HEK293 (cell line): ENCODE data around the gene DCST1.
A peak's percentile ranks its signal among the peaks of the same experiment; 100 is the strongest.

Experiments
- BCL11B ChIP-seq: fragments of 450-650 bp; formaldehyde crosslinking; IDR thresholded peaks from 2 replicates; pipeline ENCODE4 v1.5.1; 2016; ENCODE audit warnings: low read depth, missing biosample characterization, missing genetic modification characterization
- EGR2 ChIP-seq: fragments of 450-650 bp; formaldehyde crosslinking; IDR thresholded peaks from 2 replicates; pipeline ENCODE4 v1.5.1; 2016; ENCODE audit warnings: low read depth, missing biosample characterization, missing genetic modification characterization
- GFI1B ChIP-seq: fragments of 450-650 bp; formaldehyde crosslinking; IDR thresholded peaks from 2 replicates; pipeline ENCODE4 v1.5.1; 2016; ENCODE audit warnings: missing biosample characterization, missing genetic modification characterization
- GLI4 ChIP-seq: fragments of 450-650 bp; formaldehyde crosslinking; IDR thresholded peaks from 2 replicates; pipeline ENCODE4 v1.5.1; 2016; ENCODE audit warnings: missing biosample characterization, missing genetic modification characterization
- HOXA7 ChIP-seq: sonication (generic); formaldehyde crosslinking; IDR thresholded peaks from 2 replicates; pipeline ENCODE4 v1.8.1; 2022; ENCODE audit warnings: missing genetic modification reagents, borderline replicate concordance
- HOXD13 ChIP-seq: sonication (generic); formaldehyde crosslinking; IDR thresholded peaks from 2 replicates; pipeline ENCODE4 v1.8.0; 2022; ENCODE audit warnings: missing genetic modification reagents, borderline replicate concordance
- SCRT2 ChIP-seq: fragments of 450-650 bp; formaldehyde crosslinking; IDR thresholded peaks from 2 replicates; pipeline ENCODE4 v1.5.1; 2016; ENCODE audit warnings: missing biosample characterization, missing genetic modification characterization
- TRIM28 ChIP-seq: IDR thresholded peaks from 2 replicates; pipeline ENCODE4 v1.6.1; 2011; ENCODE audit warnings: low read length, control low read depth, borderline replicate concordance
- WT1 ChIP-seq: fragments of 450-650 bp; formaldehyde crosslinking; IDR thresholded peaks from 2 replicates; pipeline ENCODE4 v1.5.1; 2016; ENCODE audit warnings: missing biosample characterization, missing genetic modification characterization
- ZBTB17 ChIP-seq: fragments of 450-650 bp; formaldehyde crosslinking; IDR thresholded peaks from 2 replicates; pipeline ENCODE4 v1.5.1; 2016; ENCODE audit warnings: missing biosample characterization, missing genetic modification characterization
- ZBTB8A ChIP-seq: fragments of 450-650 bp; formaldehyde crosslinking; IDR thresholded peaks from 2 replicates; pipeline ENCODE4 v1.5.1; 2016; ENCODE audit warnings: missing biosample characterization, missing genetic modification characterization
- ZEB2 ChIP-seq: fragments of 450-650 bp; formaldehyde crosslinking; IDR thresholded peaks from 2 replicates; pipeline ENCODE4 v1.5.1; 2016; ENCODE audit warnings: missing biosample characterization, missing genetic modification characterization
- ZNF10 ChIP-seq: fragments of 450-650 bp; formaldehyde crosslinking; IDR thresholded peaks from 2 replicates; pipeline ENCODE4 v1.5.1; 2017; ENCODE audit warnings: missing biosample characterization, missing genetic modification characterization
- ZNF146 ChIP-seq: fragments of 450-650 bp; formaldehyde crosslinking; IDR thresholded peaks from 2 replicates; pipeline ENCODE4 v1.5.1; 2016; ENCODE audit warnings: missing biosample characterization, missing genetic modification characterization
- ZNF184 ChIP-seq: fragments of 450-650 bp; IDR thresholded peaks from 2 replicates; pipeline ENCODE4 v1.5.1; 2018; ENCODE audit warnings: missing biosample characterization, mild to moderate bottlenecking, missing genetic modification characterization
- ZNF221 ChIP-seq: fragments of 450-650 bp; formaldehyde crosslinking; IDR thresholded peaks from 2 replicates; pipeline ENCODE4 v1.5.1; 2017; ENCODE audit warnings: missing biosample characterization, missing genetic modification characterization, borderline replicate concordance
- ZNF23 ChIP-seq: fragments of 450-650 bp; formaldehyde crosslinking; IDR thresholded peaks from 2 replicates; pipeline ENCODE4 v1.5.1; 2016; ENCODE audit warnings: missing biosample characterization, missing genetic modification characterization, borderline replicate concordance
- ZNF394 ChIP-seq: fragments of 450-650 bp; formaldehyde crosslinking; IDR thresholded peaks from 2 replicates; pipeline ENCODE4 v1.5.1; 2016; ENCODE audit warnings: missing biosample characterization, missing genetic modification characterization, mild to moderate bottlenecking, moderate library complexity, borderline replicate concordance
- ZNF416 ChIP-seq: fragments of 450-650 bp; formaldehyde crosslinking; IDR thresholded peaks from 2 replicates; pipeline ENCODE4 v1.5.1; 2016; ENCODE audit warnings: missing biosample characterization, missing genetic modification characterization
- ZNF473 ChIP-seq: fragments of 450-650 bp; formaldehyde crosslinking; IDR thresholded peaks from 2 replicates; pipeline ENCODE4 v1.5.1; 2017; ENCODE audit warnings: missing biosample characterization, missing genetic modification characterization
- ZNF510 ChIP-seq: fragments of 450-650 bp; formaldehyde crosslinking; IDR thresholded peaks from 2 replicates; pipeline ENCODE4 v1.5.1; 2018; ENCODE audit warnings: mild to moderate bottlenecking, missing genetic modification characterization, missing biosample characterization; ENCODE audit not compliant: insufficient replicate concordance
- ZNF529 ChIP-seq: fragments of 450-650 bp; formaldehyde crosslinking; IDR thresholded peaks from 2 replicates; pipeline ENCODE4 v1.5.1; 2017; ENCODE audit warnings: missing genetic modification characterization, missing biosample characterization; ENCODE audit not compliant: insufficient replicate concordance
- ZNF530 ChIP-seq: fragments of 450-650 bp; formaldehyde crosslinking; IDR thresholded peaks from 2 replicates; pipeline ENCODE4 v1.5.1; 2016; ENCODE audit warnings: low read depth, missing biosample characterization, missing genetic modification characterization
- ZNF558 ChIP-seq: fragments of 450-650 bp; formaldehyde crosslinking; IDR thresholded peaks from 2 replicates; pipeline ENCODE4 v1.5.1; 2016; ENCODE audit warnings: missing biosample characterization, missing genetic modification characterization
- ZNF596 ChIP-seq: fragments of 450-650 bp; IDR thresholded peaks from 2 replicates; pipeline ENCODE4 v1.5.0; 2018; ENCODE audit warnings: missing biosample characterization, mild to moderate bottlenecking, missing genetic modification characterization, moderate library complexity
- ZNF629 ChIP-seq: fragments of 450-650 bp; formaldehyde crosslinking; IDR thresholded peaks from 2 replicates; pipeline ENCODE4 v1.5.1; 2017; ENCODE audit warnings: missing biosample characterization, missing genetic modification characterization
- ZSCAN30 ChIP-seq: fragments of 450-650 bp; IDR thresholded peaks from 2 replicates; pipeline ENCODE4 v1.5.1; 2018; ENCODE audit warnings: missing biosample characterization, mild to moderate bottlenecking, missing genetic modification characterization, moderate library complexity
- ZXDB ChIP-seq: fragments of 450-650 bp; formaldehyde crosslinking; IDR thresholded peaks from 2 replicates; pipeline ENCODE4 v1.5.1; 2016; ENCODE audit warnings: missing biosample characterization, missing genetic modification characterization
- TF ChIP-seq, protein P1 (sequence below): fragments of 450-650 bp; formaldehyde crosslinking; IDR thresholded peaks from 2 replicates; pipeline ENCODE4 v1.5.1; 2016; ENCODE audit warnings: missing biosample characterization, missing genetic modification characterization
- TF ChIP-seq, protein P2 (sequence below): fragments of 450-650 bp; formaldehyde crosslinking; IDR thresholded peaks from 2 replicates; pipeline ENCODE4 v1.5.1; 2016; ENCODE audit warnings: missing biosample characterization, missing genetic modification characterization
- TF ChIP-seq, protein P3 (sequence below): fragments of 450-650 bp; formaldehyde crosslinking; IDR thresholded peaks from 2 replicates; pipeline ENCODE4 v1.5.1; 2016; ENCODE audit warnings: missing biosample characterization, missing genetic modification characterization
- TF ChIP-seq, protein P4 (sequence below): fragments of 450-650 bp; formaldehyde crosslinking; IDR thresholded peaks from 2 replicates; pipeline ENCODE4 v1.5.1; 2017; ENCODE audit warnings: missing biosample characterization, missing genetic modification characterization
- TF ChIP-seq, protein P5 (sequence below): IDR thresholded peaks from 2 replicates; pipeline ENCODE4 v1.6.1; 2011; ENCODE audit warnings: mild to moderate bottlenecking, low read depth, low read length, borderline replicate concordance

The DCST1 gene

DNA sequence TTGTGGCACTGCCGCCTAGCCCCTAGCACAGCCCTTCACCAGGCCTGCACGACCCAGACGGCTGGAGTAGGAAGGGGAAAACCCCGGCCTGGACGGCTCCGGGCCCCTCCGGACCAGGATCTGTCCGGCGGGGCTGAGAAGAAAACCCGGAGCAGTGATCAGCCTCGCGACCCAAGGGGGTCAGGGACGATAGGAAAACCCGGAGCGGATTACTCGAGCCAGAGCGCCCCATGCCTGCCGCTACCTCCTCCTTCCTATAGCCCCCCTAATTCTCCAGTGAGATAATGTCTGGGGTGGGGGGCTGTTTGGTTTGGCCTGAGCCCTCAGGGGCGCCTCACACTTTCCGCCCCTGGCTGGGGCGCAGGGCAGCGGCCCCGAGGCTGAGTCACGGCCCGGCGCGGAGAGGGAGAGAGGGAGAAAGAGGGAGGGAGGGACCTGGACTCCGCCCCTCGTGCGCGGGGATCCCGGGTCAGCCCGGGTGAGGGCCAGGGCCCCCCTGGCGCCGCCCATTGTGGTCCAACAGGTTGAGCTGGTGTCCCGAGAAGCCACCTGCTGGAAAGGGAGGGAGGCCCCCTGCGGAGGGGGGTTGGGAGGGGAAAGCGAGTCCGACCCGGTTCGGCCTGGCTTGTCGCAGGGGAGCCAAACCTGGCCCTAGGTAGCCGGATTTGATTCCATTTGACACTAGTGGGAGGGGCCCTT, 32.7 kb upstream of the DCST1 start (continued):
- TF ChIP-seq ZNF473 (no peak), ZNF23 (tag by site-specific recombination) (no peak), HOXD13 (CRISPR knock-in tag) (no peak), ZNF221 (tag by site-specific recombination) (no peak), ZEB2 (peak; percentile 98), ZNF529 (tag by site-specific recombination) (no peak), ZNF510 (no peak), ZXDB (tag by site-specific recombination) (peak; percentile 100), ZNF146 (tag by site-specific recombination) (peak; percentile 71), ZNF530 (no peak), ZNF558 (tag by site-specific recombination) (peak; percentile 68), WT1 (tag by site-specific recombination) (peak; percentile 93), ZNF394 (tag by site-specific recombination) (peak; percentile 72), ZNF184 (tag by site-specific recombination) (peak; percentile 94), ZNF416 (no peak), EGR2 (peak; percentile 51; the same call in 1 of the 2 replicates), GFI1B (tag by site-specific recombination) (peak; percentile 45; the same call in 1 of the 2 replicates), ZNF596 (tag by site-specific recombination) (no peak), ZNF629 (tag by site-specific recombination) (peak; percentile 88), ZNF10 (tag by site-specific recombination) (peak; percentile 43; the same call in 1 of the 2 replicates), ZBTB17 (tag by site-specific recombination) (peak; percentile 96), GLI4 (tag by site-specific recombination) (peak; percentile 63; the same call in 1 of the 2 replicates), HOXA7 (CRISPR knock-in tag) (no peak), BCL11B (tag by site-specific recombination) (peak; percentile 96), ZBTB8A (tag by site-specific recombination) (peak; percentile 96), SCRT2 (tag by site-specific recombination) (peak; percentile 100), TRIM28 (peak; percentile 61; the same call in 1 of the 2 replicates), ZSCAN30 (tag by site-specific recombination) (peak; percentile 90)
- TF ChIP-seq, protein P1, sequence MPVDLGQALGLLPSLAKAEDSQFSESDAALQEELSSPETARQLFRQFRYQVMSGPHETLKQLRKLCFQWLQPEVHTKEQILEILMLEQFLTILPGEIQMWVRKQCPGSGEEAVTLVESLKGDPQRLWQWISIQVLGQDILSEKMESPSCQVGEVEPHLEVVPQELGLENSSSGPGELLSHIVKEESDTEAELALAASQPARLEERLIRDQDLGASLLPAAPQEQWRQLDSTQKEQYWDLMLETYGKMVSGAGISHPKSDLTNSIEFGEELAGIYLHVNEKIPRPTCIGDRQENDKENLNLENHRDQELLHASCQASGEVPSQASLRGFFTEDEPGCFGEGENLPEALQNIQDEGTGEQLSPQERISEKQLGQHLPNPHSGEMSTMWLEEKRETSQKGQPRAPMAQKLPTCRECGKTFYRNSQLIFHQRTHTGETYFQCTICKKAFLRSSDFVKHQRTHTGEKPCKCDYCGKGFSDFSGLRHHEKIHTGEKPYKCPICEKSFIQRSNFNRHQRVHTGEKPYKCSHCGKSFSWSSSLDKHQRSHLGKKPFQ (tag by site-specific recombination) = peak; percentile 60; the same call in 1 of the 2 replicates
- TF ChIP-seq, protein P2, sequence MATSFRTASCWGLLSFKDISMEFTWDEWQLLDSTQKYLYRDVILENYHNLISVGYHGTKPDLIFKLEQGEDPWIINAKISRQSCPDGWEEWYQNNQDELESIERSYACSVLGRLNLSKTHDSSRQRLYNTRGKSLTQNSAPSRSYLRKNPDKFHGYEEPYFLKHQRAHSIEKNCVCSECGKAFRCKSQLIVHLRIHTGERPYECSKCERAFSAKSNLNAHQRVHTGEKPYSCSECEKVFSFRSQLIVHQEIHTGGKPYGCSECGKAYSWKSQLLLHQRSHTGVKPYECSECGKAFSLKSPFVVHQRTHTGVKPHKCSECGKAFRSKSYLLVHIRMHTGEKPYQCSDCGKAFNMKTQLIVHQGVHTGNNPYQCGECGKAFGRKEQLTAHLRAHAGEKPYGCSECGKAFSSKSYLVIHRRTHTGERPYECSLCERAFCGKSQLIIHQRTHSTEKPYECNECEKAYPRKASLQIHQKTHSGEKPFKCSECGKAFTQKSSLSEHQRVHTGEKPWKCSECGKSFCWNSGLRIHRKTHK (tag by site-specific recombination) = no peak
- TF ChIP-seq, protein P3, sequence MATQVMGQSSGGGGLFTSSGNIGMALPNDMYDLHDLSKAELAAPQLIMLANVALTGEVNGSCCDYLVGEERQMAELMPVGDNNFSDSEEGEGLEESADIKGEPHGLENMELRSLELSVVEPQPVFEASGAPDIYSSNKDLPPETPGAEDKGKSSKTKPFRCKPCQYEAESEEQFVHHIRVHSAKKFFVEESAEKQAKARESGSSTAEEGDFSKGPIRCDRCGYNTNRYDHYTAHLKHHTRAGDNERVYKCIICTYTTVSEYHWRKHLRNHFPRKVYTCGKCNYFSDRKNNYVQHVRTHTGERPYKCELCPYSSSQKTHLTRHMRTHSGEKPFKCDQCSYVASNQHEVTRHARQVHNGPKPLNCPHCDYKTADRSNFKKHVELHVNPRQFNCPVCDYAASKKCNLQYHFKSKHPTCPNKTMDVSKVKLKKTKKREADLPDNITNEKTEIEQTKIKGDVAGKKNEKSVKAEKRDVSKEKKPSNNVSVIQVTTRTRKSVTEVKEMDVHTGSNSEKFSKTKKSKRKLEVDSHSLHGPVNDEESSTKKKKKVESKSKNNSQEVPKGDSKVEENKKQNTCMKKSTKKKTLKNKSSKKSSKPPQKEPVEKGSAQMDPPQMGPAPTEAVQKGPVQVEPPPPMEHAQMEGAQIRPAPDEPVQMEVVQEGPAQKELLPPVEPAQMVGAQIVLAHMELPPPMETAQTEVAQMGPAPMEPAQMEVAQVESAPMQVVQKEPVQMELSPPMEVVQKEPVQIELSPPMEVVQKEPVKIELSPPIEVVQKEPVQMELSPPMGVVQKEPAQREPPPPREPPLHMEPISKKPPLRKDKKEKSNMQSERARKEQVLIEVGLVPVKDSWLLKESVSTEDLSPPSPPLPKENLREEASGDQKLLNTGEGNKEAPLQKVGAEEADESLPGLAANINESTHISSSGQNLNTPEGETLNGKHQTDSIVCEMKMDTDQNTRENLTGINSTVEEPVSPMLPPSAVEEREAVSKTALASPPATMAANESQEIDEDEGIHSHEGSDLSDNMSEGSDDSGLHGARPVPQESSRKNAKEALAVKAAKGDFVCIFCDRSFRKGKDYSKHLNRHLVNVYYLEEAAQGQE (tag by site-specific recombination) = no peak; the same call in 1 of the 2 replicates
- TF ChIP-seq, protein P4, sequence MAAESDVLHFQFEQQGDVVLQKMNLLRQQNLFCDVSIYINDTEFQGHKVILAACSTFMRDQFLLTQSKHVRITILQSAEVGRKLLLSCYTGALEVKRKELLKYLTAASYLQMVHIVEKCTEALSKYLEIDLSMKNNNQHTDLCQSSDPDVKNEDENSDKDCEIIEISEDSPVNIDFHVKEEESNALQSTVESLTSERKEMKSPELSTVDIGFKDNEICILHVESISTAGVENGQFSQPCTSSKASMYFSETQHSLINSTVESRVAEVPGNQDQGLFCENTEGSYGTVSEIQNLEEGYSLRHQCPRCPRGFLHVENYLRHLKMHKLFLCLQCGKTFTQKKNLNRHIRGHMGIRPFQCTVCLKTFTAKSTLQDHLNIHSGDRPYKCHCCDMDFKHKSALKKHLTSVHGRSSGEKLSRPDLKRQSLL = peak; percentile 84
- TF ChIP-seq, protein P5, sequence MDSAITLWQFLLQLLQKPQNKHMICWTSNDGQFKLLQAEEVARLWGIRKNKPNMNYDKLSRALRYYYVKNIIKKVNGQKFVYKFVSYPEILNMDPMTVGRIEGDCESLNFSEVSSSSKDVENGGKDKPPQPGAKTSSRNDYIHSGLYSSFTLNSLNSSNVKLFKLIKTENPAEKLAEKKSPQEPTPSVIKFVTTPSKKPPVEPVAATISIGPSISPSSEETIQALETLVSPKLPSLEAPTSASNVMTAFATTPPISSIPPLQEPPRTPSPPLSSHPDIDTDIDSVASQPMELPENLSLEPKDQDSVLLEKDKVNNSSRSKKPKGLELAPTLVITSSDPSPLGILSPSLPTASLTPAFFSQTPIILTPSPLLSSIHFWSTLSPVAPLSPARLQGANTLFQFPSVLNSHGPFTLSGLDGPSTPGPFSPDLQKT = no peak
